ENCODE results near the gene FOXD3.
"Not testable (repeated sequence)": the region's sequence is repeated elsewhere in the genome, so short reads cannot be mapped to it uniquely, and the experiment has no call there.

DNA sequence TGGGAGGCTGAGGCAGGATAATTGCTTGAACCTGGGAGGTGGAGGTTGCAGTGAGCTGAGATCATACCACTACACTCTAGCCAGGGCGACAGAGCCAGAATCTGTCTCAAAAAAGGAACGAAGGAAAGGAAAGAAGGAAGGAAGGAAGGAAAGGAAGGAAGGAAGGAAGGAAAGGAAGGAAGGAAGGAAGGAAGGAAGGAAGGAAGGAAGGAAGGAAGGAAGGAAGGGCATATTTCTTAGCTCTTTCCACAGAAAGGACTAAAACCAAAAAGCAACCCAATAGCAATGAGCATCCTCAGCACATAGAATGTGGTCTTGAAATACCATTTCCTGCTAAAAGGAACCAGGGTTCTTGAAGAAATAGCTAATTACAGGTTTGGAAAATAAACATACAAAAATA is 33.9 kb downstream of the FOXD3 start:
- TF ChIP-seq, protein P1, sequence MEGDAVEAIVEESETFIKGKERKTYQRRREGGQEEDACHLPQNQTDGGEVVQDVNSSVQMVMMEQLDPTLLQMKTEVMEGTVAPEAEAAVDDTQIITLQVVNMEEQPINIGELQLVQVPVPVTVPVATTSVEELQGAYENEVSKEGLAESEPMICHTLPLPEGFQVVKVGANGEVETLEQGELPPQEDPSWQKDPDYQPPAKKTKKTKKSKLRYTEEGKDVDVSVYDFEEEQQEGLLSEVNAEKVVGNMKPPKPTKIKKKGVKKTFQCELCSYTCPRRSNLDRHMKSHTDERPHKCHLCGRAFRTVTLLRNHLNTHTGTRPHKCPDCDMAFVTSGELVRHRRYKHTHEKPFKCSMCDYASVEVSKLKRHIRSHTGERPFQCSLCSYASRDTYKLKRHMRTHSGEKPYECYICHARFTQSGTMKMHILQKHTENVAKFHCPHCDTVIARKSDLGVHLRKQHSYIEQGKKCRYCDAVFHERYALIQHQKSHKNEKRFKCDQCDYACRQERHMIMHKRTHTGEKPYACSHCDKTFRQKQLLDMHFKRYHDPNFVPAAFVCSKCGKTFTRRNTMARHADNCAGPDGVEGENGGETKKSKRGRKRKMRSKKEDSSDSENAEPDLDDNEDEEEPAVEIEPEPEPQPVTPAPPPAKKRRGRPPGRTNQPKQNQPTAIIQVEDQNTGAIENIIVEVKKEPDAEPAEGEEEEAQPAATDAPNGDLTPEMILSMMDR (IDR thresholded peaks at IDR 0.05), result not testable (repeated sequence)
- not testable (repeated sequence) for TF ChIP-seq EP300, POLR2A (IDR thresholded peaks at IDR 0.05)
